Brain microvascular endothelial cell (primary cell): ENCODE results near the gene PFDN6.

Experiments used
- DNase-seq: peaks from one replicate; pipeline ENCODE4 v3.0.0-alpha.2; 2020
- H3K27ac ChIP-seq: fragments of 250-450 bp; sonication (Bioruptor Pico); 2 replicates; pipeline ENCODE4 v1.5.1; 2020; ENCODE audit warnings: mild to moderate bottlenecking, moderate library complexity
- H3K27me3 ChIP-seq: fragments of 250-450 bp; sonication (Bioruptor Pico); replicated peaks from 2 replicates; pipeline ENCODE4 v1.5.1; 2020; ENCODE audit warnings: mild to moderate bottlenecking
- H3K36me3 ChIP-seq: fragments of 250-450 bp; sonication (Bioruptor Pico); replicated peaks from 2 replicates; pipeline ENCODE4 v1.5.1; 2020; ENCODE audit warnings: mild to moderate bottlenecking
- H3K4me3 ChIP-seq: 2 replicates; pipeline ENCODE4 v1.5.1; 2011; ENCODE audit warnings: low read depth, mild to moderate bottlenecking, control low read depth, low read length, moderate library complexity
- CTCF ChIP-seq: IDR thresholded peaks from 2 replicates; pipeline ENCODE4 v1.5.1; 2011; ENCODE audit warnings: low read depth, mild to moderate bottlenecking, moderate library complexity, low read length, control low read depth, inconsistent platforms; ENCODE audit errors: missing control alignments
- in situ Hi-C: cut with HindIII; loops from 2 replicates; pipeline ENCODE4 v1.10.0; 2017; ENCODE audit warnings: low sequenced_read_pairs, low pct_ligation_motif_present

Gene PFDN6

GRCh38 chr6:33301877-33302276, 12.5 kb downstream of the PFDN6 start:
- Histone ChIP-seq H3K27ac (no peak overlapping the region), H3K27me3 (no peaks in the 10 kb centered on the region)

GRCh38 chr6:33304216-33304615, 14.8 kb downstream of the PFDN6 start:
- in situ Hi-C loops: no loop called here
- Histone ChIP-seq H3K4me3 (no peak overlapping the region), H3K27me3 (no peaks in the 10 kb centered on the region), H3K27ac (no peak overlapping the region), H3K36me3 (peaks cover 53% of the 10 kb centered on the region)
- TF ChIP-seq CTCF: no peak
- DNase-seq: no peak

More at GRCh38 chr6:33301877-33302276, 12.5 kb downstream of the PFDN6 start:
- DNase-seq: no peak
- Histone ChIP-seq H3K36me3 (peaks cover 45% of the 10 kb centered on the region), H3K4me3 (no peak overlapping the region)
- no peak for TF ChIP-seq CTCF
- in situ Hi-C loops: no loop called here

GRCh38 chr6:33305052-33305451, 15.7 kb downstream of the PFDN6 start:
- H3K36me3 ChIP-seq: peaks cover 57% of the 10 kb centered on the region
- no peak overlapping the region for H3K4me3 ChIP-seq
- H3K27me3 ChIP-seq: no peaks in the 10 kb centered on the region
- no peak overlapping the region for H3K27ac ChIP-seq
- in situ Hi-C loops: no loop called here
- DNase-seq: no peak
- no peak for TF ChIP-seq CTCF

GRCh38 chr6:33306356-33306755, 17.0 kb downstream of the PFDN6 start:
- Histone ChIP-seq H3K27ac (no peak overlapping the region), H3K36me3 (peaks cover 62% of the 10 kb centered on the region), H3K4me3 (no peak overlapping the region), H3K27me3 (no peaks in the 10 kb centered on the region)
- DNase-seq: no peak
- in situ Hi-C loops: no loop called here
- TF ChIP-seq CTCF: no peak

GRCh38 chr6:33312361-33313104, 23.1 kb downstream of the PFDN6 start:
- TF ChIP-seq CTCF: no peak
- in situ Hi-C loops: no loop called here
- DNase-seq: peak; percentile 55
- peak overlapping the region; percentile 93 for H3K27ac ChIP-seq
- H3K27me3 ChIP-seq: no peaks in the 10 kb centered on the region
- peak overlapping the region; percentile 93 for H3K4me3 ChIP-seq
- H3K36me3 ChIP-seq: peaks cover 19% of the 10 kb centered on the region
